Loucy (cell line): ENCODE data around the gene DCAF17.

Experiments used
- EZH2phosphoT487 ChIP-seq: fragments of 200-600 bp; IDR thresholded peaks from 2 replicates; pipeline ENCODE4 v1.6.1; 2018; ENCODE audit warnings: antibody characterized with exemption, mild to moderate bottlenecking, moderate library complexity, borderline replicate concordance
- TF ChIP-seq, protein P1 (sequence below): fragments of 200-600 bp; sonication (generic); conservative IDR thresholded peaks from 2 replicates; pipeline ENCODE4 v1.5.1; 2014; ENCODE audit warnings: mild to moderate bottlenecking, antibody characterized with exemption, low read length

- TF ChIP-seq, protein P1, sequence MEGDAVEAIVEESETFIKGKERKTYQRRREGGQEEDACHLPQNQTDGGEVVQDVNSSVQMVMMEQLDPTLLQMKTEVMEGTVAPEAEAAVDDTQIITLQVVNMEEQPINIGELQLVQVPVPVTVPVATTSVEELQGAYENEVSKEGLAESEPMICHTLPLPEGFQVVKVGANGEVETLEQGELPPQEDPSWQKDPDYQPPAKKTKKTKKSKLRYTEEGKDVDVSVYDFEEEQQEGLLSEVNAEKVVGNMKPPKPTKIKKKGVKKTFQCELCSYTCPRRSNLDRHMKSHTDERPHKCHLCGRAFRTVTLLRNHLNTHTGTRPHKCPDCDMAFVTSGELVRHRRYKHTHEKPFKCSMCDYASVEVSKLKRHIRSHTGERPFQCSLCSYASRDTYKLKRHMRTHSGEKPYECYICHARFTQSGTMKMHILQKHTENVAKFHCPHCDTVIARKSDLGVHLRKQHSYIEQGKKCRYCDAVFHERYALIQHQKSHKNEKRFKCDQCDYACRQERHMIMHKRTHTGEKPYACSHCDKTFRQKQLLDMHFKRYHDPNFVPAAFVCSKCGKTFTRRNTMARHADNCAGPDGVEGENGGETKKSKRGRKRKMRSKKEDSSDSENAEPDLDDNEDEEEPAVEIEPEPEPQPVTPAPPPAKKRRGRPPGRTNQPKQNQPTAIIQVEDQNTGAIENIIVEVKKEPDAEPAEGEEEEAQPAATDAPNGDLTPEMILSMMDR, result peak; percentile 53
- TF ChIP-seq EZH2phosphoT487, result no peak
Observed at GRCh38 chr2:171522052-171522787, 88.2 kb downstream of the DCAF17 start, which contains the start of gene CYBRD1.
